Measurements from ENCODE around the gene CAMK2D. TPM values are rescaled to one million over a fixed set of nuclear protein-coding genes. Genes with fewer than 3 reads are reported as not detected.

CAMK2D gene
- polyA plus RNA-seq, 3 donors, result 10.4 to 30.6 (median 19.6) TPM

- H3K9me3 ChIP-seq (replicated peaks in 1 of 2; ENCODE audit: control insufficient read depth in 1 of 2, insufficient read depth in 1 of 2, low read length in 2 of 2), result no peaks in the 10 kb centered on the region
- TF ChIP-seq CTCF (IDR thresholded peaks at IDR 0.05), result no peak
- H2AFZ ChIP-seq (ENCODE audit: insufficient read depth, low read depth, low read length, poor library complexity, severe bottlenecking), result no peak overlapping the region
- Mint-ChIP-seq H3K4me3 (no peak overlapping the region), H3K4me1 (no peaks in the 10 kb centered on the region), H3K27ac (no peak overlapping the region), H3K9me3 (peaks cover 0 to 5% (median 0%) of the 10 kb centered on the region in 7 donors), H3K27me3 (ENCODE audit: low read depth in 3 of 3) (no peaks in the 10 kb centered on the region), H3K36me3 (peaks cover 0 to 2% of the 10 kb centered on the region in 2 donors)
- no peak overlapping the region for H3K27ac ChIP-seq (ENCODE audit: low read depth in 1 of 2, low read length in 2 of 2)
- no peak for DNase-seq
- no peak overlapping the region for H3K4me2 ChIP-seq (replicated peaks; ENCODE audit: extremely low read depth, low read length, poor library complexity, severe bottlenecking)
- intact Hi-C loops (cut with micrococcal nuclease), result no loop called here
- no peaks in the 10 kb centered on the region for H3K36me3 ChIP-seq (replicated peaks in 1 of 2; ENCODE audit: control insufficient read depth in 1 of 2, insufficient read depth in 2 of 2, low read length in 2 of 2)
- H4K20me1 ChIP-seq (ENCODE audit: insufficient read depth, low read length), result no peaks in the 10 kb centered on the region
- WGBS (ENCODE audit: insufficient coverage), result 100% methylated on average over 1 of the region's 5 CpGs
- H3K79me2 ChIP-seq (ENCODE audit: insufficient read depth, low read length), result no peaks in the 10 kb centered on the region
- no peak overlapping the region for H3K4me3 ChIP-seq (replicated peaks in 1 of 3; ENCODE audit: low read depth in 2 of 3, low read length in 3 of 3)
- no peaks in the 10 kb centered on the region for H3K4me1 ChIP-seq (ENCODE audit: control insufficient read depth in 1 of 2, insufficient read depth in 2 of 2, low read length in 2 of 2)
- H3K27me3 ChIP-seq (ENCODE audit: control insufficient read depth in 2 of 2, insufficient read depth in 2 of 2, low read length in 2 of 2), result no peaks in the 10 kb centered on the region
- H3K9ac ChIP-seq (ENCODE audit: insufficient read depth, low read length, poor library complexity, severe bottlenecking), result no peak overlapping the region
Observed at GRCh38 chr4:113450295-113451080, 311.1 kb downstream of the CAMK2D start.

GRCh38 chr4:113449410-113449974 lies 312.0 kb downstream of the CAMK2D start:
- H3K4me1 Mint-ChIP-seq, result no peaks in the 10 kb centered on the region
- Histone ChIP-seq H3K4me1 (ENCODE audit: control insufficient read depth in 1 of 2, insufficient read depth in 2 of 2, low read length in 2 of 2) (no peaks in the 10 kb centered on the region), H2AFZ (ENCODE audit: insufficient read depth, low read depth, low read length, poor library complexity, severe bottlenecking) (no peak overlapping the region), H3K4me2 (replicated peaks; ENCODE audit: extremely low read depth, low read length, poor library complexity, severe bottlenecking) (no peak overlapping the region), H4K20me1 (ENCODE audit: insufficient read depth, low read length) (no peaks in the 10 kb centered on the region), H3K27ac (ENCODE audit: low read depth in 1 of 2, low read length in 2 of 2) (no peak overlapping the region), H3K36me3 (replicated peaks in 1 of 2; ENCODE audit: control insufficient read depth in 1 of 2, insufficient read depth in 2 of 2, low read length in 2 of 2) (no peaks in the 10 kb centered on the region), H3K79me2 (ENCODE audit: insufficient read depth, low read length) (no peaks in the 10 kb centered on the region), H3K9ac (ENCODE audit: insufficient read depth, low read length, poor library complexity, severe bottlenecking) (no peak overlapping the region), H3K4me3 (replicated peaks in 1 of 3; ENCODE audit: low read depth in 2 of 3, low read length in 3 of 3) (no peak overlapping the region), H3K9me3 (replicated peaks in 1 of 2; ENCODE audit: control insufficient read depth in 1 of 2, insufficient read depth in 1 of 2, low read length in 2 of 2) (no peaks in the 10 kb centered on the region), H3K27me3 (ENCODE audit: control insufficient read depth in 2 of 2, insufficient read depth in 2 of 2, low read length in 2 of 2) (no peaks in the 10 kb centered on the region)
- H3K9me3 Mint-ChIP-seq, result peaks cover 0 to 5% (median 0%) of the 10 kb centered on the region in 7 donors
- no peaks in the 10 kb centered on the region for H3K27me3 Mint-ChIP-seq (ENCODE audit: low read depth in 3 of 3)
- intact Hi-C loops (cut with micrococcal nuclease), result no loop called here
- 88% methylated on average over 1 of the region's 1 CpG for WGBS (ENCODE audit: insufficient coverage)
- TF ChIP-seq CTCF (IDR thresholded peaks at IDR 0.05), result no peak
- H3K36me3 Mint-ChIP-seq, result peaks cover 0 to 2% of the 10 kb centered on the region in 2 donors
- no peak overlapping the region for H3K4me3 Mint-ChIP-seq
- no peak for DNase-seq
- H3K27ac Mint-ChIP-seq, result no peak overlapping the region

Data from CD14-positive monocyte (primary cell).